Vagina (tissue), 2 donors: Measurements from ENCODE around the gene TUBGCP2.

Experiments used
- CTCF ChIP-seq, 3 experiments: fragments of 450-650 bp in 2 of 3; fragments of 200-600 bp in 1 of 3; sonication (generic) in 1 of 3; IDR thresholded peaks; one replicate each; pipeline ENCODE4 v1.5.1; 2017 to 2019; ENCODE audit warnings: antibody characterized with exemption in 3 of 3, mild to moderate bottlenecking in 2 of 3, moderate library complexity in 2 of 3
- POLR2A ChIP-seq, 2 donors: fragments of 450-650 bp; IDR thresholded peaks; one replicate each; pipeline ENCODE4 v1.6.1; 2017; ENCODE audit warnings: antibody characterized with exemption in 2 of 2, mild to moderate bottlenecking in 2 of 2, moderate library complexity in 2 of 2

GRCh38 chr10:133238466-133238804 lies 70.2 kb downstream of the TUBGCP2 start:
- TF ChIP-seq CTCF (IDR thresholded peaks at IDR 0.05) = no peak
- no peak for TF ChIP-seq POLR2A (IDR thresholded peaks at IDR 0.05)
